ENCODE measurements around the gene IL1RAPL2. TPM values are rescaled to one million over a fixed set of nuclear protein-coding genes. Genes with fewer than 3 reads are reported as not detected.

The IL1RAPL2 gene
- total and polyA plus RNA-seq, 8 donors, result 0.13 to 1.1 (median 0.47) TPM; not detected in 2

- Histone ChIP-seq H3K4me1 (no peaks in the 10 kb centered on the region), H3K4me3 (no peak overlapping the region), H3K36me3 (no peaks in the 10 kb centered on the region), H3K27ac (no peak overlapping the region), H3K27me3 (peaks cover 0 to 9% of the 10 kb centered on the region in 2 donors), H3K9me3 (no peaks in the 10 kb centered on the region)
- DNase-seq (no peak), ATAC-seq (no peak)
- TF ChIP-seq CTCF (IDR thresholded peaks at IDR 0.05), result no peak
- intact Hi-C loops (cut with DNase I), result no loop called here
Observed at GRCh38 chrX:105120463-105120862, 554.5 kb downstream of the IL1RAPL2 start.

DNA sequence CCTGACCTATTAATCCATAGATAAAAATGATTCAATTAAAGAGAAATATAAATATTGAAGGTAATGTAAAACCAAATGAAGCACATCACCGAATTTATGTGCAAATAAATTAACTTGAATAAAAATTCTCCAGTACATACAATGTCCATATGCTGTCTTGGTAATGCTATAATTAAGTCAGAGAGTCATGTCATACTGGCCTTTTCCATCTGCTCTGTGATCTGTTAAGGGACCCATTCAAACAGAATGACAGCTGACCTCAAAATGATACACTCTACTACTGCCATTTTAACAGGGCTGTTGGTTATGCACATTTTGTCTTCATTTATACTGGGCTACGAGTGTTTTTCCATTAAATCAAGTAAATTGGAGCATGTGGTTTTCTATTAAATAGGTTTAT is 555.2 kb downstream of the IL1RAPL2 start:
- peaks cover 0 to 15% of the 10 kb centered on the region in 2 donors for H3K27me3 ChIP-seq
- H3K36me3 ChIP-seq, result no peaks in the 10 kb centered on the region
- TF ChIP-seq CTCF (IDR thresholded peaks at IDR 0.05), result no peak
- no peak for ATAC-seq
- DNase-seq, result no peak
- no peak overlapping the region for H3K27ac ChIP-seq
- no peak overlapping the region for H3K4me3 ChIP-seq
- no peaks in the 10 kb centered on the region for H3K9me3 ChIP-seq
- intact Hi-C loops (cut with DNase I), result no loop called here
- H3K4me1 ChIP-seq, result no peaks in the 10 kb centered on the region

- Histone ChIP-seq H3K4me3 (no peak overlapping the region), H3K4me1 (no peaks in the 10 kb centered on the region), H3K36me3 (no peaks in the 10 kb centered on the region), H3K27ac (no peak overlapping the region), H3K27me3 (peaks cover 0 to 16% of the 10 kb centered on the region in 2 donors), H3K9me3 (no peaks in the 10 kb centered on the region)
- intact Hi-C loops (cut with DNase I), result no loop called here
- DNase-seq (no peak), ATAC-seq (no peak)
- TF ChIP-seq CTCF (IDR thresholded peaks at IDR 0.05), result no peak
Observed at GRCh38 chrX:105126201-105126600, 560.2 kb downstream of the IL1RAPL2 start.

- Histone ChIP-seq H3K4me3 (no peak overlapping the region), H3K36me3 (no peaks in the 10 kb centered on the region), H3K27me3 (peaks cover 0 to 6% of the 10 kb centered on the region in 2 donors), H3K9me3 (no peaks in the 10 kb centered on the region), H3K27ac (no peak overlapping the region), H3K4me1 (no peaks in the 10 kb centered on the region)
- intact Hi-C loops (cut with DNase I), result no loop called here
- DNase-seq (no peak), ATAC-seq (peak; percentile 18)
- TF ChIP-seq CTCF (IDR thresholded peaks at IDR 0.05), result no peak
Observed at GRCh38 chrX:105134273-105134672, 568.3 kb downstream of the IL1RAPL2 start.

- H3K27ac ChIP-seq, result no peak overlapping the region
- TF ChIP-seq CTCF (IDR thresholded peaks at IDR 0.05), result no peak
- peaks cover 0 to 1% of the 10 kb centered on the region in 2 donors for H3K27me3 ChIP-seq
- no peaks in the 10 kb centered on the region for H3K9me3 ChIP-seq
- no peak for DNase-seq
- no peaks in the 10 kb centered on the region for H3K36me3 ChIP-seq
- ATAC-seq, result no peak
- H3K4me1 ChIP-seq, result no peaks in the 10 kb centered on the region
- H3K4me3 ChIP-seq, result no peak overlapping the region
- intact Hi-C loops (cut with DNase I), result no loop called here
Observed at GRCh38 chrX:105136786-105137185, 570.8 kb downstream of the IL1RAPL2 start.
